Head of caudate nucleus (tissue), 42 donors: ENCODE measurements around the gene SULT1B1.
"Not testable (repeated sequence)": the region's sequence is repeated elsewhere in the genome, so short reads cannot be mapped to it uniquely, and the experiment has no call there.

Experiments
- DNase-seq, 42 donors: peaks; one replicate each; pipeline versions ENCODE4 v3.0.0 to v3.0.0-alpha.2; 2020 to 2021; ENCODE audit warnings: mixed read lengths in 7 of 42
- intact Hi-C: fragments of 100-400 bp; cut with DNase I; formaldehyde crosslinking; loops from one replicate; pipeline ENCODE4 v1.15.0; 2022

SULT1B1 gene

DNA sequence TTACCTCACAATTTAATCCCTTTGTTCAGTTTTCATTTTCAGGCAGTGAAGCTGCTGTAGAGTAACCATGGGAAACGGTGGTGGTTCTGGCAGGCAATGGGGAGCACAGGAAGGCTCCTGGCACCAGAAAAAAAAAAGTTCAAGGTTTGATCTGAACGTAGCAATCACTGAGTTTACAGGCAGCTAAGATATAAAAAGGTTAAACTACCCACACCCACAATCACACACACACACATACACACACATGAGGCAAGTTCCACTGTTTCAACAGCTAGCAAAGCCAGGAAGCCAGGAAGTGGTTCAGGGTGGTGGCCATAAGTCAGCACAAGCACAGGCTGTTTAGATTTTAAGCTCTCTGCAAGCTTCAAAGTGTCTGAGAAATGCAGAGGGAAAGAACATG is at the start of gene SULT1B1:
Gene SULT1B1 (minus strand): TSS at position 166 of the 400 bp plus-strand sequence. CDS start 5,403 bp downstream, outside the sequence.
- intact Hi-C loops, result no loop called here

DNA sequence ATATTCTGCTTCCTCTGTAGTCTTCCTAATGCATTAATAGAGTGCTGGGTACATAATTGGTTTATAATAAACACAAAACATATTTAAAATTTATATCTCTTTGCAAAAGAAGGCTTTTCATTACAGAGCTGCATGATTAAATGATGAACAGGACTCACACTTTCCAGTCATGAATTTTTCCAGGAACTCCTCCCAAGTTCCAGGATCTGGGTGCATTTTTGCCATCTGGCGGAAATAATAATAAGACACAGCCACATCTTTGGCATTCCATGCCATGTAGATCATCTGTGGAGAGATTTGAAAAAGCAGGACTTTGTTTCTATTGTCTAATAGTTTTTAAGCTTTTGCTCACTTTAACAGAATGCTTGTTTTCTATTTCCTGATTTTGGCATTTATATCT is 40.2 kb upstream of the SULT1B1 start:
- intact Hi-C loops, result no loop called here
- DNase-seq, result no peak

More for the DNA sequence above, at the start of gene SULT1B1:
- no peak for DNase-seq

DNA sequence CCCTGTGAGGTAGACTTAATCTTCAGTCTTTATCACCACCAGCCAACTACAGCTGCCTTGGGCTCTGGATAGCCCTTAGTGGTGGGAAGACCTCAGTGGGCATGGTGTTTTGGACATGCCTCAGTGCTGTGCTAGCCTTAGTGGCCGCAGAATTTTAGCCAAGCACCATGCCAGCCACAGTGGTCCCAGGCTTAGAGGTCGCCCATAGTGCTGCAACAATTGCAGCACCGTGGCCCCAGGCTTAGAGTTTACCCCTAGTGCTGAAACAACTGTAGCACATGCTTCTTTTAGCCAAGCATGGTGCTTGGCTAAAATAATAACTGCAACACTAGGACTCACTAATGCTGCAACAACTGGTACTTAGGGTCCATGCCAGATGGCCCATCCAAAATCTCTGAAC is 38.9 kb upstream of the SULT1B1 start:
- intact Hi-C loops, result no loop called here

DNA sequence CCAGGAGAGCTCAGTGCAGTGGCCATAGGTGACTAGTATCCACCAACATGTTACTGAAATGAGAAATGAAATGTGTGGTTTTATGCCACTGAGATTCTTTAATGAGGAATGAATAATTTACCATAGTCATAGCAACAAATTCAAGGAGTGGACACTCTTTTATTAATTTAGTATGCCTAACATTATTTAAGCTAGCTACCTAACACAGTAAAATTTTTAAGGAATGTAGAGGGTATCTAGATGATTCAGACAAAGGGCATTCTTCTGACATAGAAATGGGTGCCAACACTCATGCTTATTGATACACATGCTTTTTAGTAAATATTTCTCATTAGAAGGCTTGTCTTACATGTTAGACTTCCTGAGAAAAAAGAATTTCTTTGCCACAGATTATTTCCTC is 33.3 kb upstream of the SULT1B1 start:
- DNase-seq, result no peak
- intact Hi-C loops, result no loop called here

More for the DNA sequence above, 38.9 kb upstream of the SULT1B1 start:
- no peak for DNase-seq

DNA sequence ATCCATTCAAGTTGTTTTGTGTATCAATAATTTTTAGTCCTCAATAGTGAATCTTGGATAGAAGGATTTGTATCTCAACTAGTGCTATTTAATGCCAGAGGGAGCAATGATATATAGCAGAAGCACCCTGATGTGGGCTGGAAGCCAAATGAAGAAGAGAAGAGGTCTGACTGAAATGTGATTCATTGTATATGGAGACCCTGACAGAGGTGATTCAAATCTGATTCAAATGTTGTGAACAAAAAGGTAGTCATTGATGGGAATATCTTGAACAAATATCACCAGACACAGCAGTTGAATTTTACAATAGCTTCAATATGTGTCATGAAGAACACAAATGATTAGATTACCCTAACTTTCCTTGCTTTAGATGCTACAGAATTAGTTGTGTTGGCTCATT is 27.5 kb upstream of the SULT1B1 start:
- no peak for DNase-seq
- intact Hi-C loops, result no loop called here

DNA sequence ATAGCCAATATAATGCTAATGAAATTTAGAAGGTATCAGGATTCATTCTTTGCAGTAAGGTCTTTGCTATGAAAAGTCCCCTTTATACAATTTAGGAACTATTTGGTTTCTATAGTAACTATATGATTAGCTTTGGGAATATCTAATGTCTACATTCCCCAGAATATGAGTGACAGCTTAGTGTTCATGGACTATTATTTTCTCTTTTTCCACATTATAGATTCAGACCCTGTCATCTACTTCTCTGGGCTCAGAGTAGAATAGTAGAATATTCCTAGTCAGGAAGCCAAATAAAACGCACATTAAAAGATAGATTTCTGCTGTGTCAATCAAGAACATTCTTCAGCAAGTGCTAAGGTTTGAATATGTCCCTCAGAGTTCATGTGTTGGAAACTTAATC is 26.1 kb upstream of the SULT1B1 start:
- no peak for DNase-seq
- intact Hi-C loops, result no loop called here

DNA sequence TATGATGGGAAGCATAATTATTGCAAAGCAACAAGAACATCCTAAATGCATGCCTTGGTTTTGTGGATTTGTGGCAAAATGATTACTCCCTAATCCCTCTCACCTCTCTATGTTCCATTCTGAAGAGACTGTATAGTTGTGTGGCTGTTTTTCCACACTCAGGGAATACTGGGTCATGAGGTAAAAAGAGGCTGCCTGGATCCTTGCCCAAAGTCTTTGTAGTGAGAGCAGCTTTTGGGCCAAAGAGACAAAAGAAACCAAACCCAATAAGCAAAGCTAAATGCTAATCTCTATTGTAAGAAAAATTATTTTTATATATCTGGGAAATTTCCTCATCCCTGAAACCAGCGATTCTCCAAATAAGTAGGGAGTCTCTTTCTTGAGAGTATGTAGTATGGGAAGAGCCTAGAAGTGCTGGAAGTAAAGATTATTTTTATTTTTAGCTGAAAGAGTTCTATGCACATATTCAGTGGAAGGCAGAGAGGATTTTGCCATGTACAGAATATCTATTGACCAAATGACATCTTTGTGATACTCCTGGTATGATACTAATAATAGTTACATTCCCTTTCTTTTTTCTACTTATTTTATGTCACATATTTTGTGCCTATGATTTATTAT is 24.9 kb upstream of the SULT1B1 start:
- DNase-seq, result no peak

DNA sequence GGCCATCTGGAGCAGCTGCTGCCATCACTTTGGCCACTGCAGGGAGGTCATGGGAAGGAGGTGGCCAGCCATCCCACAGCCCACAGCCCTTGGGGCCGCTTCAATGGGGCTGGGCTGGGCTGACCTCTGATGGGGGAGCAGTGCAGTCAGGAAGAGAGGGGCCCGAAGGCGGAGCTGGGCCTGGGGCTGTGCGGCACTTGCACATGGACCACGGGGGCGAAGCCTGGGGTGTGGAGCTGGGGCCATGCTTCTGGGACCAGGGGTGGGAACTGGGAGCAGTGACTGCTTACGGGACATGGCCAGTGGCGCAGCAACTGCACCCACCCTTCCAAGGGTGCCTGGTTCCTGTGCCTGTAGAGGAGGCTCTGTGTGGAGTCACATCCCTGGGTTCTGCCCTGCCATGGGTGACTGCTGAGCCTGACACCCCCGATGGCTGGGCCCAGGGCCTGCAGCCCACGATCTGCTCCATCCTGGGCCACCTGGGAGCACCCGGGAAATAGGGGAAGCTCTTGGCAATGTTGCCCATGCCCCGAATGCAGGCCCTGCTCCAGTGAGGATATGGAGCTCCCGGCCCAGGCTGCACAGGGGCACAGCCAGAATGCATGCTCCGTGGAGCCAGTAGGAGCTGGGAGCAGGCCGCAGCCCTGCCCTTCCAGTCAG is 22.4 kb upstream of the SULT1B1 start:
- intact Hi-C loops, result no loop called here
- DNase-seq, result no peak

More for the DNA sequence above, 24.9 kb upstream of the SULT1B1 start:
- intact Hi-C loops, result no loop called here

DNA sequence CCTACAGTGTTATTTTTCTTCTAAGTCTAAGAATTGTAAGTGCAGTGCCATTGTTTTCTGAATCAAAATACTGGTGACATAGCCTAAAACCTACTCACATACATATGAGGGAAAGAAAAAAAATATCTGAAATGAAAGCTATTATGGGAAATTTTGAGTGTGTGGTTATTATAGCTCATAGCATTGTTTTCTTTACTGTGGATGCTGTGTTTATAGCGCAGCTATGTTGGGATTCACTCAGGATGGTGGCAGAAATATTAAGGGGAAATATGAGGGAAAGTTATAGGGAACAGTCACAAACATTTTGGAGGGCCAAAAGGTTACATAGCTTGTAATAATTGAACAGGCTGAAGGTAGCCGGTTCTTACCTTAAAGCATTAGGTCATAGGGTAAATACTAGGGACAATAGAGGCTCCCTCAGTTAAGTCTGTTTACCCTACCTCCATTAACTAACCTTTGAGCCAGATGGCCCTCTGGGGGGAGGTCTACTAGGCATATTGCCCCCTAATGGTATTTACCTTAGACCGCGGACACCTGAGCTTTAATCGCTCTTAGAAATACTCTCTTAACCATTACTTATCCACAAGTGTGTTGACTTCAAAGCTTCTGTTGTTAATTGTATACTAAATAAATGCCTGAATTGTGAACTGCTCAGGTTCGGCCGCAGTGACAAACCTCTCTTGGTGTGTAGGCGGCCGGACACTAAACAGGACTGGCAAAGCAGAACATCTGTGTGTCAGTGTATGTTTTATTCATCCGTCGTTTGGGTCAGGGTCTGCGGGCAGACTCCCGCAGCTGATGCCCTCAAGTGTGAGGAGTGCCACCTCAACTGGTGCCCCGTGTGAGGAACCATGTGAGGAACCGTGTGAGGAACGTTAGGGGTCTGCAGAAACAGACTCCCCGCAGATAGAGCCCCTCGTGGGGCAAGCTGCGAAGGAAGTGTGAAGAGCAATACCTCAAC is 21.3 kb upstream of the SULT1B1 start:
- intact Hi-C loops, result no loop called here
- DNase-seq, result no peak

DNA sequence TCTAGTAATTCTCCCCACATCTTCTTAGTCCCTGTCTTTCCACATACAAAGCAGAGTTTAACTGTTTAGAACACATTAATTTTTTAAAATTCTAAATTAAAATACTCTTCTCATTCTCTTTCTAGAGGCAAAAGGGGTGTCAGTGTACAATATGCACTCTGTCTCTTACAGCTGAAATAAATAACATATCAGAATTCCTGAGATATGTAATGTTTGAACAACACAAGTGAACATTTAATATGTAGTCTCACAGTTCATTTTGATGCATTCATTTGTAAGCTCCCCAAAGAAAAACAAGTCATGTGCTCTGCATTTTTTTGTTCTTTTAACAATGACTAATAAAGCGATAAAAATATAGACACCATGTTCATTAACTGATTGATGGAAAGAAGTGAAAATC is 19.7 kb upstream of the SULT1B1 start:
- DNase-seq, result no peak
- intact Hi-C loops, result no loop called here

DNA sequence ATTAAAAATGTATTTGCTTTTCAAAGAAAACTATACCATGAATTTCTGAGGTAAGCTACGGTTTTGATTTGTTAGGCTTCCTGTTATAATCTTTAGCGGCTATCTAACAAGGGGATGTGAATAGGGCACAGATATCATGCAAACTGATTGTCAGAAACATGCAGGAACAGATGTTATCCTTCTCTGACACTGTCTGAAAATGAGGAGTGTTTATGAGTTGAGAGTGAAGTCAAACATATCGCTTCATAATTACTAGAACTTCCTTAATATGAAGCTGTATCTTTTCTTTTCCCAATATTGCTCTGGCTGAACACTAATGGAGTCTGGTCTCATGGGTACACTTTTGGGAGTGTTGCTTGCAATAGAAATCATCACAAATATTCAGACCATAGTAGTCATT is 16.3 kb upstream of the SULT1B1 start:
- no peak for DNase-seq
- intact Hi-C loops, result no loop called here

DNA sequence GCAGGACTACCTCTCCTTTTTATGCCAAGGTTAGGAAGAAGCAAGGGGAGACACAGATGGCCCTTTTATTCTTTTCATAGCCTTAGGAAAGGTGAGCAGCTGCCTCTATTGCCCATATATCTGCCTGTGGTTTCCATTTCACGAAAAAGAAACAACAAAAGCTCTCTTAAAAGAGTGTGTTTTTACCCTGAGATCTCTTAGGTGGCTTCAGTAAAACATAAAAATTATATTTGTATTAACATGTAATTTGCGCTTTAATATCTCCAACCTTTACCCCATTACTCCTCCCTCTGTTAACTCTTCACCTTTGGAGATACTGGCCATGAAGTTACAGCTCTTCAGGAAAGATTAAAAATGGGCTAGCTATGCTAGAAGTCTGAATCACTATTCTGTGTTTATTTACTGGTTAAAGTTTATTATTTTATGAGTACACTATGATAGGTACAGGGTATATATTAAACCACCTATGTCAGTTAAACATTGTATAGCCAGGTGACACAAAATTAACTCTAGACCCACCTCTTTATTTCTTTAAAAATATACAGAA is 15.0 kb upstream of the SULT1B1 start:
- intact Hi-C loops, result no loop called here
- DNase-seq, result no peak

DNA sequence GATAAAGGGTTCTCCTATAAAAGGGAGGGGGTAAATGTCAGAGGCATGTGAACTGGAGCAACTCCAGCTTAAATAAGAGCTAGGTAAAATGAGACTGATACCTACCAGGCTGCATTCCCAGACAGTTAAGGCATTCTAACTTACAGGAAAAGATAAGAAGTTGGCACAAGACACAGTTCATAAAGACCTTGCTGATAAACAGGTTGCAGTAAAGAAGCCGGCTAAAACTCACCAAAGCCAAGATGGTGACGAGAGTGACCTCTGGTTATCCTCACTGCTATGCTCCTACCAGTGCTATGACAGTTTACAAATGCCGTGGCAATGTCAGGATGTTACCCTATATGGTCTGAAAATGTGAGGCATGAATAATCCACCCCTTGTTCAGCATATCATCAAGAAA is 13.1 kb upstream of the SULT1B1 start:
- DNase-seq, result no peak
- intact Hi-C loops, result no loop called here

DNA sequence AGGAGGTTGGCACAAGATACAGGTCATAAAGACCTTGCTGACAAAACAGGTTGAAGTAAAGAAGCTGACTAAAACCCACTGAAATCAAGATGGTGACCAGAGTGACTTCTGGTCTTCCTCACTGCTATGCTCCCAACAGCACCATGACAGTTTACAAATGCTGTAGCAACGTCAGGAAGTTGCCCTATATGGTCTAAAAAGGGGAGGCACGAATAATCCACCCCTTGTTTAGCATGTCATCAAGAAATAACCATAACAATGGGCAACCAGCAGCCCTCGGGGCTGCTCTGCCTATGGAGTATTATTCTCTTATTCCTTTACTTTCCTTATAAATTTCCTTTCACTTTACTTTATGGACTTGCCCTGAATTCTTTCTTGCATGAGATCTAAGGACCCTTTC is 8.1 kb upstream of the SULT1B1 start:
- intact Hi-C loops, DNase-seq: not testable (repeated sequence)

DNA sequence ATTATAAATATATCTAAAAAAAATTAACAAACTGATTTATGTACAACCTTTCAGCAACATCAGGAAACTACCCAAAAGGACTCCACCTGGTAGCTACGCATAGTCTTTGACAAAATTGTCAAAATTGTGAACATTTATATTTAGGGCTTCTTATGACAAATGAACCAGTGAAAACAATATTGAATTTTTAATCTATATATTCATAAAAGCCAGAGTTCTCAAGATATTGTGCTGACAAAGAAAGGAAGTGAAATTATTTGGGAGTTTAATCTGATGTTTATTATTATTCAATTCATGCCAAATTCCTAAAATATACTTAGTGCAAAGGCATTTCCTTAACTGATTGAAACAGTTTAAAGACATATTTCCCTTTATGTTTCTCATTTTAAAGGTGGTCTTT is 5.3 kb upstream of the SULT1B1 start:
- intact Hi-C loops, result no loop called here
- DNase-seq, result no peak

DNA sequence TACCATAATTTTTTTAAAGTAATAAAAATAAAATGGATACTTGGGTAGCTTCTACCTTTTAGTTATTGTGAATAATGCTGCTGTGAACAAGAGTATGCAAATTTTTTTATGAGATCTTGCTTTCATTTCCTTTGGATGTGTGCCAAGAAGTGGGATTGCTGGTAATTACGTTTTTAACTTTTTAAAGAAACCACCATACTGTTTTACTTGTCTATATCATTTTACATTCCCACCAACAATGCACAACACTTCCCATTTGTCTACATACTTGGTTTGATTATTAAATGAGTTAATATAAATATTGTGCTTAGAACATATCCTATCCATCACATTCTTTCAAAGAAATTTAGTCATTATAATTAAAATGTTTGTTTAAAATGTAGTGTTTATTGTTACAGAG is 3.9 kb upstream of the SULT1B1 start:
- no peak for DNase-seq
- intact Hi-C loops, result no loop called here

DNA sequence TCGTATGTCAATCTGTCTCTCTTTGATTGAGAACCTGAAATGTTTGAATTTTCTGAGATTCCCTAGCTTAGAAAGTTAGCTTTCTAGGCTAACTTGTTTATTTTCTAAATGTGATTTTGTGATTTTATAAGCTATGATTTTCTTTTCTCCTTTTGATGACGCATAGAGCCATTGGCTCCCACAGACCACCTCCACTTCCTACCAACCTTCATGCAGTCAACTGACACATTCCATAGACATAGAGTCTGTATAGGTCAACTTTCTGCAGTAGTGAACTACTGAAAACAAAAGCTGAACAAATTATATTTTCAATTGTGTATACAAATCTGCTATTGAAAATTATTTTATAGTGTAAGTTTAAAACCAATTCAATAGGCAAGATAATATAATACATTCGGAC is 2.8 kb upstream of the SULT1B1 start:
- intact Hi-C loops, result no loop called here
- no peak for DNase-seq

DNA sequence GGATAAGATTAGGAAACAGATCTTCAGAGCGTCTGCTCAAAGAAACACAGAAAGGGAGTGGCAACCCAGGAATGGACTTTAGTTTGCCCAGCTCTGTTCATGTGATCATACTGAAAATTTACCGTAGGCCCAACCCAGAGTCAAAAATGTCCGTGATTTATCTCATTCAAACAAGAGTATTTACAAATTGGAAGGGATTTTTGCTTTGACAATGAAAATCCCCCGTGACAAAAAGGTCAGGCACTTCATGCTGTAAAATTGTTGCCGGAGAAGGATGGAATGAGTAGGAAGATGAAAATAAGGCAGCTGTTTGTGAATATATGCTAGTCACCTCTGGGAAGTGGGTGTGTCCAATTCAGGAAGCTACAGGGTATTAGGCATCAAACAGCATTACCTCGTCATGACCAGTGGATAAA is 1.2 kb downstream of the SULT1B1 start:
- intact Hi-C loops, result no loop called here
- no peak for DNase-seq

DNA sequence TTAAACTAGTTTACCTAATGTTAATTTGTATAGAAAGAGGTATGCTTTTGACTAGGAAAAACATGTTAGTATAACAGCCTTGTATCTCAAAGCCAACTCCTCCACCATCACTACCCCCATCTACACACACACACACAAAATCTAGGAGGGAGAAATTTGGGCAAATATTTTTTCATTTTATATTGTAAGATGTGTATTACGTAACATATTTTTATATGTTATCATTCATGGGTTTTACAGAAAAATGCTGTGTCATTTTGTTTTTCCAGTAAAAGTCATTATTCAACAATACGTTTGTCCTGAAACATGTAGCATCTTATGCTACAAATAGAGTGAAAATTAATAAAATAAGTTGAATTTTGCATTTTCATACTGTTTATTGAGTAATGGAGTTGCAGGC is 3.0 kb downstream of the SULT1B1 start:
- intact Hi-C loops, result no loop called here
- DNase-seq, result no peak
